ENCODE results near the gene KLRB1.
A peak's percentile ranks its signal among the peaks of the same experiment; 100 is the strongest.
"Not testable (repeated sequence)": the region's sequence is repeated elsewhere in the genome, so short reads cannot be mapped to it uniquely, and the experiment has no call there.

The KLRB1 gene

GRCh38 chr12:9607716-9608115, at the start of gene KLRB1:
Gene KLRB1, minus strand, starts transcription at chr12:9607916. Its CDS starts 77 bp downstream, at chr12:9607839.
- DNase-seq, result no peak

GRCh38 chr12:9651265-9651729, 43.6 kb upstream of the KLRB1 start:
- peak in 5 of 6 experiments; percentile 13 to 62 (median 40) for DNase-seq

DNA sequence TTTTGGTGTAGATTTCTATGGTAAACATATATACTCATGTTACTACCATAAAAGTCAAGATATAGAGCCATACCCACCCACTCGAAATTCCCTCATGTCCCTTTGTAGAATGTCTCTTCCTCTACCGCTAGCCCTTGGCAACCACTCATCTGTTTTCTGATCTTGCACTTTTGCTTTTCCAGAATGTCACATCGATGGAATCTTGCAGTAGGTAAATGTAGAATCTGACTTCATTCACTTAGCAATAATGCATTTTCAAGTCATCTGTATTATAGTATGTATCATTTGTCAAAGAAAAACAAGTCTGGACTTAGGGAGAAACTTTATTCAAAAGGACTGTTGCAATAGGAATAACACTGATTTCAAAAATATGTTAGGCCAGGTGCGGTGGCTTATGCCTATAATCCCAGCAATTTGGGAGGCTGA, 42.4 kb upstream of the KLRB1 start:
- DNase-seq, result no peak

DNA sequence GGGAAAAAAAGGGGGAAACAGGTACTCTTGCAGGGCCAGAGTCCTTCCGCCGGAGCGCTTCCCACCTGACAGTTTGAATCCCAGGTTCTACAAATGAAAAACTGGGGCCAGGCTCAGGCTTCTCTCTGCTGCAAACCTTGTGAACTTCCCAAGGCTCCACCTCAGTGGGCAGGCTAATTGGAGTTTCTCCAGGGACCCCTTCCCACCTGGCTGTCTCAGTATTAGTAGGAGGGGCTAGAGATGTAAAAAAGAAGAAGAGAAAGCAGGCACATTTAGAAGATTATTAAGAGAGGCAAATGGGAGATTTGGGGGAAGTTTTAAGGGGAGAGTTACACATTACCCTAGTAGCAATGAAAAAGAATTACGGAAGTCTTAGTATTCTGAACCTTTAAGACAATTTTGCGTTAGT, 41.8 kb upstream of the KLRB1 start:
- peak in 2 of 6 experiments; percentile 44 to 58 for DNase-seq

DNA sequence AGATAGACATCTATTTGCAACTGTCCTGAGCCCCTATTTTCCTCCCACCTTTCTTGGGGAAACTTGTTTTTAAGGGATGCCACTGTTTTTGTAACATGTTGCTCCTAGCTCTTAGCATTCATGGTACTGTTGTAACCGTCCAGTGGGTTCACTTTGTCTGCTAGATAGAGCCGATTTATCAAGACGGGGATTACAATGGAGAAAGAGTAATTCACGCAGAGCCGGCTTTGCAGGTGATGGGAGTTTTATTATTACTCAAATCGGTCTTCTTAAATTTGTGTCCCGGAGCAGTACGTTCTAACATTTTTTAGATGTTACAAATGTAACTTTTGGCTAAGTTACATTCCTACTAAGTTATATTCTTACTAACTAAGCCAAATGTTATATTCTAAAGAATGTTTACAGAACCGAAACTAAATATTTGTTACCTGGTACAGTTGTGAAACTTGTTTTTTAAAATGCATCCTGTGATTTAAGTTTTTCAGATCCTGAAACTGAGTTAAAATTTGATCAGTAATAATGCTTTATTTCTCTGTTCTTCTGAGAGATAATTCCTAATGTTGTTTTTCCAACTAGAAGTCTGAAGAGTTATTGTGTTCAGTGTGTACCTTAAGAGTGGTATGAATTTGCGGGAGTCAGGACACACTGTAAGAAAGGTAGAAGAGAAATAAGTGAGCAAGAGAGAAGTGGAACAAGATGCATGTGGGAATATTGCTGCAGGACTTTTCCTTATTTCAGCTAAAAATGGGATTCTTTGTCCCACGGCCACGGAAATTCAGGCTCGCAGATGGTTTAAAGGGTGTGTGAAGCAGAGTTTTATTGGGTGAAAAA, 41.2 kb upstream of the KLRB1 start:
- peak in 3 of 6 experiments; percentile 37 to 70 (median 55) for DNase-seq

DNA sequence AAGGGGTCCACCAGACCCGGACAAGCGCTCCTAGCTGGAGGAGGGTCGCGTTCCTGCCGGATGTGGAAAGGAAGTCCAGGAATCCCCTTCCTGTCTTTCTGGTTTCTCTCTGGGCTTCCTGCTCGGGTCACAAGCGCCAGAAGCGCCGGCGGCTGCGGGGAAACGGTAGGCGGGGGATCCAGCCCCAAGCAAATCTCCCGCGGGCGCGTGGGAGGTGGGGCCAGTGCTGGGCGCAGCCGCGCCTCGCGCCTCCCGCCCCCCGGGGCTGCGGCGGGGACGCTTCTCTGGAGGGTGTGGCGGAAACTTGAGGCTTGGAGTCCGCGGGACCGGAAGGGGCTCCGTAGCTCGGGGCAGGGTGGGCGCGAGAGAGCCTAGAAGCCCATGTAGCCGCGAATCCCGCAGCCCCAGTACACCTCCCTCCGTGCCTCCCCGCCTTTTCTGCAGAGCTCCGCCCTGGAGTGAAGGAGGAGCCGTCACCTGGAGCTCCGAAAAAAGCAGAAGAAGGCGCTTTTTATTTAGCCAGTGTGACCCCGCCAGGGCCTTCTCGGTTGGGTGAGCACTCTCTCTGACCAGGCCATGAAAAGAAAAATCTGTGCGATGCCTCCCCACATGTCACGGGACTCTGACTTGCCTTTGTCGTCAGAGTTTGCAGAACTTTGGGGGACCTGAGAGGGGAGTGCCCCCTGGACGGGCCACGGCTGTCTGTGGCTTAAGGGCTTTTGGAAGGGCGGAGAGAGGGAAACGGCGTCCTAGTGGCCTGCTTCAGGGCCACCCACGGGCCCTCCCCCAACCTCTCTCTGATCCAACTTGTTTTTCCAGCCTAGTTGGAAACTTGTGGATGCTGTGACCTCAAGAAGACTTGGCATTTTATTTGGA, 40.3 kb upstream of the KLRB1 start:
- peak; percentile 76 to 97 (median 88) for DNase-seq

DNA sequence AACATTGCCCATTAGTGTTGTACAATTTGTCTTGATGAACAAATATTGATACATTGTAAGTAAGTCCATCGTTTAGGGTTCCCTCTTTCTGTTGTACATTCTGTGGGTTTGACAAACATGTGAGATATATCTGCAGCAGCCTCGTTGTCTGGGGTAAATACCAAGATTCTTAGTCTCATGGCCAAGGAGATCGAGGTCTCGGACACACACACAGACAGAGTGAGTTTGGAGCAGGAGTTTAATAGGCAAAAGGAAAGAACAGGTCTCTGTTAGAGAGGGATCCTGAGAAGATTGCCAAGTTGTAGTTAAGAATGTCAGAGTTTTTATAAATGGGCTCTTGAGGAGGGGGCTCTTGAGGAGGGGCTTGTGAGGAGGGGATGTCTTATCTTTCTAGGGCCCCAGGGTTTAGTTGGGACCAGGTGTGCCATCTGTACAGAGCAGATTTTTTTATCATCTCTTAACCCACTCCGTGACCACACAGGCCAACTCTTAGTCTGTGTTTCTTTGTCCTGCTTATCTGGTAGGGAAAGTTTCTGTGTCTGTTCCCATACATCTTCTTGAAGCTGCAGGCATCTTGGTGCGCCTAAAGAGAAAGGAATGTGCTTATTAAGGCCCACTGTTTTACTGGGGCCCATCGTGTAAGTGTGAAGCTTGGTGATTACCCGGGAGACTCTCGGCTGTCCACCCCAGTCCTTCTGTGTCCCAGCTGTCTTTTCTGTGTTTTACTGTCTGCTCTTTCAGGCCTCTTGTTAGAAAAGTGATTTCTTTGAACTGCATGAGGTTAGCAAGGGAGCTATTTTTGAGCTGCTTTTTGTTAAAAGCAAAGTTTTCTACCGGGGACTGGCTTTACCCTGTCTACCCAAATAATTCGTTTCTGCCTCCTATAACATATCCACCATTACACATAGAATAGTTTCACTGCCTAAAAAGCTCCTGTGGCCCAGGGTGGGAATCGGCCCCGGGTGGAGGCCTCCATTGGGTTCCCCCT, 39.4 kb upstream of the KLRB1 start:
- DNase-seq, result peak in 1 of 6 experiments; percentile 88

DNA sequence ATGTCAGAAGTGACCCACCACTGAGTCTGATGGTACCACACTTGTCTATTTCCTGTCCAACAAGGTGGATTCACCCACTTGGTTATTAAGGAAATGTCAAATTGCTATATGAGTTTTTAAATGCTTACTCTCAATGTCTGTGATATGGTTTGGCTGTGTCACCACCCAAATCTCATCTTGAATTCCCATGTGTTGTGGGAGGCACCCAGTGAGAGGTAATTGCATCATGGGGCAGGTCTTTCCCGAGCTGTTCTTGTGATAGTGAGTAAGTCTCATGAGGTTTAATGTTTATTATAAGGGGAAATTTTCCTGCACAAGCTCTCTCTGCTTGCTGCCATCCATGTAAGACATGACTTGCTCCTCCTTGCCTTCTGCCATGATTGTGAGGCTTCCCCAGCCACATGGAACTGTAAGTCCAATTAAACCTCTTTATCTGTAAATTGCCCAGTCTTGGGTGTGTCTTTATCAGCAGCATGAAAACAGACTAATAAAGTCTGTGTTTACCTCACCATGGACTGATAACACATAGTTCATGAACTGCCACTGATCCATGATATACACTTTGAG, 37.4 kb upstream of the KLRB1 start:
- not testable (repeated sequence) for DNase-seq

- no peak for DNase-seq
Observed at GRCh38 chr12:9643266-9643660, 35.5 kb upstream of the KLRB1 start.

DNA sequence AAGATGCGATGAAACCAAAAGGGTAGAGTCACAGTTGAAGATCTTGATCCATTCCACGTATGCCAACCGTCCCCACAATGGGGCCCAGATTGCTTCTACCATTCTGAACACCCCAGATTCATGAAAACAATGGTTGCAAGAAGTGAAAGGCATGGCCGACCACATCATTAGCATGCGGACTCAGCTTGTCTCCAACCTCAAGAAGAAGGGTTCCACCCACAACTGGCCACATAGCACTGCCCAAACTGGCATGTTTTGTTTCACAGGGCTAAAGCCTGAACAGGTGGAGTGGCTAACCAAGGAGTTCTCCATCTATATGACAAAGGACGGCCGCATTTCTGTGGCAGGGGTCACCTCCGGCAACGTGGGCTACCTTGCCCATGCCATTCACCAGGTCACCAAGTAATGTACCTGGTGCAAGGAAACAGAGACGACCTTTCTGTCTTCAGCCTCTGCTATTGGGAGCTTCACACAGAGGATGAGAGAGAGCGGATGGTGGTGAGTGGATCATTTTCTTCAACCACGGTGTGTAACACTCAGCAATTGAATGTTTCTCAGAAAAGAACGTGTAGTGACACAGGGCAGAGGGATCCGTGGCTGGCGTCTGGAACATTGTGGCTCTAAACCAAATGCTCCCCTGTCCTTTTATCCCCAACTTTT, 35.0 kb upstream of the KLRB1 start:
- DNase-seq, result no peak

DNA sequence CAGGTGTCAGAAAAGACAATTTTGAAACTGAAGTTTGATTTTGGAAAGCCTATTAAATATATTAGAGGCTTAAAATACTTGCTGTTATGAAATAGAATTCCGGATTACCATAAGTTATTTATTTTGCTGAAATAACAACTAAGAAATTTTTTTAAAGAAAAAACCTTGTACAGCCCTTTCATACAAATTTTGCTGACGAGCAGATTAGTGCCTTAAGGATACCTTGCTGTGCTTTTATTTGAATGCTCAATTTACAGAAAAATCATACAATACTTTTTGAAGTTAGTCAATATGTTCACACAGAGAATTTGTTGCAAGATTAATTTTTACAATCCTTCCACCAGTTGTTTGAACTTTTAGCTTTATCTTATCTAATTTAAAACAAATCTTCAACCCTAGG, 32.3 kb upstream of the KLRB1 start:
- DNase-seq, result no peak

GRCh38 chr12:9636851-9637206, 29.1 kb upstream of the KLRB1 start:
- no peak for DNase-seq

- no peak for DNase-seq
Observed at GRCh38 chr12:9636150-9636850, 28.6 kb upstream of the KLRB1 start.

- DNase-seq, result no peak
Observed at GRCh38 chr12:9634969-9635754, 27.4 kb upstream of the KLRB1 start.

- DNase-seq, result peak; percentile 38 to 87 (median 70)
Observed at GRCh38 chr12:9634177-9634803, 26.6 kb upstream of the KLRB1 start.

- peak in 3 of 6 experiments; percentile 6 to 34 (median 16) for DNase-seq
Observed at GRCh38 chr12:9632766-9633165, 25.1 kb upstream of the KLRB1 start.

- DNase-seq, result no peak
Observed at GRCh38 chr12:9626821-9627220, 19.1 kb upstream of the KLRB1 start.

GRCh38 chr12:9626291-9626690, 18.6 kb upstream of the KLRB1 start:
- no peak for DNase-seq

DNA sequence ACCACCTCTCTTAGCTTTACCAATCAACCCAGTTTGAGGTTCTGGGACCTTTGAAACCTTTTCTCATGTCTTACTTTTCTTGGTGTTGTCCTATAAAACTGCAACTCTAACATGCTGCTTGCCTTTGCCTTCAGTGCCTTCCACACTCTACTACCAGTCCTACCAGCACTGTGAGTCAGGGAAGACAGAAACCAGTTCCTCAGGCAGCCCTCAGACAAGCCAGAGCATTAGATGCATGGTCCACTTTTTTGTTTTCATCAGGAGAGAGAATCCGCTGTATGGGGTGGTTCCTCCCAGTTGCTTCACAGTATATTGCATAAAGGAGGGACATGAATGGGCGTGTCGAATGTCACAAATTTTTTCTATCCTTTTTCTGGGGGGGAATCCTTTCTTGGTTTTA, 17.3 kb upstream of the KLRB1 start:
- DNase-seq, result no peak

Data from stimulated activated naive CD4-positive, alpha-beta T cell (primary cell).